Lung (tissue), 12 donors: ENCODE measurements around the gene ZNF587B. TPM values are rescaled to one million over a fixed set of nuclear protein-coding genes. Genes with fewer than 3 reads are reported as not detected.

Experiments
- ATAC-seq: fragments of 200-7000 bp; cut with Tn5 transposase; one replicate; pipeline ENCODE4 v1.9.1; 2020; ENCODE audit warnings: moderate number of reproducible peaks; ENCODE audit not compliant: insufficient read depth, low FRiP score
- DNase-seq, 3 donors: peaks; one replicate each; pipeline ENCODE4 v3.0.0-alpha.2; 2013 to 2017
- H3K27ac ChIP-seq, 2 donors: one replicate each; pipeline ENCODE4 v1.5.1; 2013; ENCODE audit warnings: mild to moderate bottlenecking in 2 of 2, moderate library complexity in 2 of 2, control low read depth in 1 of 2, inconsistent platforms in 1 of 2, low read depth in 1 of 2, low read length in 1 of 2
- H3K27me3 ChIP-seq, 3 donors: one replicate each; pipeline ENCODE4 v1.5.1; 2013; ENCODE audit warnings: low read length in 2 of 3; ENCODE audit not compliant: control insufficient read depth in 3 of 3, insufficient read depth in 3 of 3
- H3K36me3 ChIP-seq, 4 donors: one replicate each; pipeline ENCODE4 v1.5.1; 2013; ENCODE audit warnings: low read length in 4 of 4, mild to moderate bottlenecking in 1 of 4, moderate library complexity in 1 of 4; ENCODE audit not compliant: control insufficient read depth in 4 of 4, insufficient read depth in 4 of 4
- H3K4me1 ChIP-seq, 5 donors: one replicate each; pipeline ENCODE4 v1.5.1; 2013; ENCODE audit warnings: low read length in 5 of 5, mild to moderate bottlenecking in 2 of 5, moderate library complexity in 1 of 5; ENCODE audit not compliant: control insufficient read depth in 5 of 5, insufficient read depth in 5 of 5
- H3K4me3 ChIP-seq: one replicate; pipeline ENCODE4 v1.5.1; 2013; ENCODE audit warnings: mild to moderate bottlenecking, control low read depth, moderate library complexity
- H3K9ac ChIP-seq, 2 donors: one replicate each; pipeline ENCODE4 v1.5.1; 2013; ENCODE audit warnings: low read length in 2 of 2, control low read depth in 1 of 2; ENCODE audit not compliant: insufficient read depth in 1 of 2
- H3K9me3 ChIP-seq, 4 donors: one replicate each; pipeline ENCODE4 v1.5.1; 2013; ENCODE audit warnings: low read length in 3 of 4, mild to moderate bottlenecking in 1 of 4, moderate library complexity in 1 of 4; ENCODE audit not compliant: control insufficient read depth in 4 of 4, insufficient read depth in 3 of 4
- WGBS, 2 donors: extraction: QIAGEN DNeasy Blood & Tissue Kit; methylation state at CpG; one replicate each; pipeline ENCODE4 v1.1.7; 2013; 5-methylcytosine and 5-hydroxymethylcytosine counted together
- polyA plus RNA-seq, 2 donors: library from polyadenylated mRNA; stranded (reverse); fragments of 200-250 nt; gene quantifications; one replicate each; pipeline ENCODE4 v1.2.1, GENCODE V29; 2013
- total RNA-seq, 2 donors: library from RNA; depleted of rRNA in 1 of 2; stranded (reverse); fragments of >200 nt in 1 of 2; gene quantifications; one replicate each; pipeline ENCODE4 v1.2.1, GENCODE V29; 2014 to 2021
- TF ChIP-seq, protein P1 (sequence below): IDR thresholded peaks from 2 replicates; pipeline ENCODE4 v1.5.1; 2012; ENCODE audit warnings: mild to moderate bottlenecking; ENCODE audit errors: control extremely low read depth, extremely low read depth
- donor health status: control.
- donor health status: control.
- donor health status: Bipolar disorder and iron deficiency.
- donor health status: healthy.
- donor health status: DM: yes; HTN: yes; CAD: no.

The ZNF587B gene
- total and polyA plus RNA-seq, 4 donors, result 4.0 to 31.7 (median 11.4) TPM

DNA sequence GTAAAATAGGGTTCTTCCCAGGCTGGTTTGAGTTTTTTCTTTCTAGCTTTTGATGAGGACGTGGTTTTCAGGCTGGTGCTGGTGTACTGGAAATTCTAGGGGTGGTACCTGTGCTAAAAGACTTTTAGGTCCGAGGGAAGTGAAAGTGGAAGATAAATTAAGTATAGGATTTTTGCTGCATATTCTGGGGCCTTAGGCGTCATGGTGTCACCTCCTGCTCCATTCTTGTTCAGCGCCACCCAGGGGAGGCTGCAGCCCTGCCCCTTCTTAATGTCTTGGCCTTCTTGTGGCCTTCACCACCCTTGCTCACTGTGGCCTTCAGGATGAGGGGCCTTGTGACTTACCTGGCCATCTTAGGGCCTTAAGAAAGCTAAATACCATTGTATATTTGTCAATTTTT, 27.8 kb upstream of the ZNF587B start:
- 88 to 90% methylated on average over 4 of the region's 4 CpGs for WGBS, 2 donors
- ATAC-seq (no peak), DNase-seq (no peak)
- Histone ChIP-seq H3K36me3 (peaks cover 0 to 5% (median 1%) of the 10 kb centered on the region in 4 donors), H3K27ac (no peak overlapping the region), H3K4me1 (peaks cover 0 to 19% (median 4%) of the 10 kb centered on the region in 5 donors), H3K9ac (no peak overlapping the region), H3K4me3 (no peak overlapping the region), H3K27me3 (no peaks in the 10 kb centered on the region), H3K9me3 (peaks cover 0 to 4% (median 0%) of the 10 kb centered on the region in 4 donors)
- TF ChIP-seq, protein P1, sequence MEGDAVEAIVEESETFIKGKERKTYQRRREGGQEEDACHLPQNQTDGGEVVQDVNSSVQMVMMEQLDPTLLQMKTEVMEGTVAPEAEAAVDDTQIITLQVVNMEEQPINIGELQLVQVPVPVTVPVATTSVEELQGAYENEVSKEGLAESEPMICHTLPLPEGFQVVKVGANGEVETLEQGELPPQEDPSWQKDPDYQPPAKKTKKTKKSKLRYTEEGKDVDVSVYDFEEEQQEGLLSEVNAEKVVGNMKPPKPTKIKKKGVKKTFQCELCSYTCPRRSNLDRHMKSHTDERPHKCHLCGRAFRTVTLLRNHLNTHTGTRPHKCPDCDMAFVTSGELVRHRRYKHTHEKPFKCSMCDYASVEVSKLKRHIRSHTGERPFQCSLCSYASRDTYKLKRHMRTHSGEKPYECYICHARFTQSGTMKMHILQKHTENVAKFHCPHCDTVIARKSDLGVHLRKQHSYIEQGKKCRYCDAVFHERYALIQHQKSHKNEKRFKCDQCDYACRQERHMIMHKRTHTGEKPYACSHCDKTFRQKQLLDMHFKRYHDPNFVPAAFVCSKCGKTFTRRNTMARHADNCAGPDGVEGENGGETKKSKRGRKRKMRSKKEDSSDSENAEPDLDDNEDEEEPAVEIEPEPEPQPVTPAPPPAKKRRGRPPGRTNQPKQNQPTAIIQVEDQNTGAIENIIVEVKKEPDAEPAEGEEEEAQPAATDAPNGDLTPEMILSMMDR, result no peak

DNA sequence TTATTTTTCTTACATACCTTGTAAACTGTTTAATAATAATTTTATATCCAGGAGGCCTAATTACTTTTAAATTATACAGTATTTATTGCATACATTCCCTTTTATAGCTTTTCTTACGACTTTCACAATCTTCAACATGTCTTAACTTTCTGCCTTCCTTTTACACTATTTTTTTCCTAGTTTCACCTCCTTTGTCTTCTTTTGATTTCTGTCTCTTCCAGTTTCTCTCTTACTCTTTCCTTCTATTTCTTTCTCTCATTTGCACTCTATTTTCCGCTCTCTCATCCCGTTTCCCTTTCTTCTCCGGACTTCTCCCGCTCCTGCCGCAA, 26.9 kb upstream of the ZNF587B start:
- no peaks in the 10 kb centered on the region for H3K27me3 ChIP-seq
- H3K4me1 ChIP-seq, result peaks cover 0 to 19% (median 4%) of the 10 kb centered on the region in 5 donors
- ATAC-seq (no peak), DNase-seq (peak in 1 of 3 donors; percentile 76)
- H3K27ac ChIP-seq, result peak overlapping the region in 1 of 2 donors; percentile 89
- WGBS, 2 donors, result 4 to 11% methylated on average over 6 of the region's 6 CpGs
- H3K4me3 ChIP-seq, result no peak overlapping the region
- TF ChIP-seq, protein P1, result no peak
- H3K9me3 ChIP-seq, result peaks cover 0 to 4% (median 0%) of the 10 kb centered on the region in 4 donors
- peaks cover 0 to 9% (median 3%) of the 10 kb centered on the region in 4 donors for H3K36me3 ChIP-seq
- H3K9ac ChIP-seq, result peak overlapping the region; percentile 59 to 83

DNA sequence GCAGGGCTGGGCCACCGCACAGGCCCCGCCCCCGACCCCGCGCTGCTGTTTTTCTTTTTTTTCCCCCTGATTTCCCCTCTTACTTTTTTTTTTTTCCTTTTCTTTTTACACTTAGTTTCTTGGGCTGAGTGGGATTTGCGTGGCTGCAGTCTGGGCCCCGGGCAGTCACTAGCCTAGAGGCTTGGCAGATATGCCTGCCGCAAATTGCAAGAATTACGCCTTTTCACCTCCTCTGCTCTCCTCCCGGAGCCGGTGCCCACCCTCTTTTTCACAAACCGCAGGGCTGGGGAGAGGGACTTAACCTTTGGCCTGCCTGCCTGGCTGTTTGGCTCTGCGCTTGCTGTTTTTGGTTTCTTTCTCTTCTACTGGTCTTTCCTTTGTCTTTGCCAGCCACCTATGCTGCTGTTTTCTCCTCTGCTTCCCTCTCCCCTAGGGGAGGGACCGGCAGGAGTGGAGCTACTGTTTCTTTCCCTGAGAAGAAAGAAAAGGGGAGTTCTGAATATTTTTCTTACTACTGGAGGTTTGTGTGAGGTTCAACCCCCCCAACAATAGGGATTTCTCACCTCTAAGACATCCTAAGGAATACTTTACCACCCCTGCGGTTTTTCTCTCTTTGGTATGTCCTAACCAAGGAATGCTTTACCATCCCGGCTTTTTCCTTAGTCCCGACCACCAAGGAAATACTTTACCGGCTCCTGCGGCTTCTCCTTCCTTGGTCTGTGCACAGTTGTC, 26.3 kb upstream of the ZNF587B start:
- WGBS, 2 donors, result 6 to 10% methylated on average over 19 of the region's 19 CpGs
- H3K27me3 ChIP-seq, result no peaks in the 10 kb centered on the region
- H3K36me3 ChIP-seq, result peaks cover 1 to 13% (median 5%) of the 10 kb centered on the region in 4 donors
- peak overlapping the region; percentile 50 for H3K4me3 ChIP-seq
- DNase-seq (peak; percentile 66 to 78 (median 73)), ATAC-seq (no peak)
- H3K9ac ChIP-seq, result peak overlapping the region; percentile 59 to 83
- TF ChIP-seq, protein P1, result no peak
- H3K4me1 ChIP-seq, result peaks cover 0 to 19% (median 4%) of the 10 kb centered on the region in 5 donors
- H3K9me3 ChIP-seq, result peaks cover 0 to 4% (median 0%) of the 10 kb centered on the region in 4 donors
- H3K27ac ChIP-seq, result peak overlapping the region; percentile 11 to 89
